A673 (cell line): Measurements from ENCODE around the gene SOBP. TPM values are rescaled to one million over a fixed set of nuclear protein-coding genes. Genes with fewer than 3 reads are reported as not detected.

Experiments
- BruUV-seq: library from RNA; stranded (reverse); fragments of 400-500 nt; replicated peaks from 2 replicates; lab custom pipeline; 2021; lab: Mats Ljungman, UMichigan
- CTCF ChIA-PET: fragments of 300-600 bp; sonication (Branson Sonifier 250); formaldehyde crosslinking; loops from one replicate; lab custom pipeline; 2022; ENCODE audit warnings: antibody characterized with exemption; lab: Charles Lee
- POLR2A ChIA-PET: fragments of 300-600 bp; sonication (Branson Sonifier 250); formaldehyde crosslinking; loops from one replicate; lab custom pipeline; 2022; ENCODE audit warnings: antibody characterized with exemption; ENCODE audit not compliant: low non-redundant PET; lab: Charles Lee
- DNase-seq: peaks from one replicate; pipeline ENCODE4 v3.0.0-alpha.2; 2015; ENCODE audit warnings: low spot score
- H3K27ac ChIP-seq: fragments of 200-600 bp; sonication (generic); 2 replicates; pipeline ENCODE4 v1.5.1; 2016; ENCODE audit warnings: mixed run types, low read depth, mild to moderate bottlenecking, mixed read lengths, antibody characterized with exemption, low read length; ENCODE audit not compliant: poor library complexity, severe bottlenecking
- H3K27me3 ChIP-seq: fragments of 200-600 bp; sonication (generic); replicated peaks from 2 replicates; pipeline ENCODE4 v1.6.1; 2017; ENCODE audit warnings: mixed run types, low read depth, mild to moderate bottlenecking, mixed read lengths, antibody characterized with exemption, low read length; ENCODE audit not compliant: insufficient read depth, poor library complexity
- H3K36me3 ChIP-seq: fragments of 200-600 bp; sonication (generic); 2 replicates; pipeline ENCODE4 v1.6.1; 2016; ENCODE audit warnings: mixed run types, mild to moderate bottlenecking, mixed read lengths, antibody characterized with exemption, low read length; ENCODE audit not compliant: insufficient read depth, poor library complexity, severe bottlenecking
- H3K4me1 ChIP-seq: fragments of 200-600 bp; sonication (generic); 2 replicates; pipeline ENCODE4 v1.6.1; 2017; ENCODE audit warnings: mixed run types, mild to moderate bottlenecking, mixed read lengths, antibody characterized with exemption, low read length; ENCODE audit not compliant: insufficient read depth, poor library complexity, severe bottlenecking
- H3K4me3 ChIP-seq: fragments of 200-600 bp; sonication (generic); 2 replicates; pipeline ENCODE4 v1.5.1; 2016; ENCODE audit warnings: low read depth, mixed run types, mild to moderate bottlenecking, mixed read lengths, low read length; ENCODE audit not compliant: poor library complexity, severe bottlenecking
- H3K9me3 ChIP-seq: fragments of 200-600 bp; sonication (generic); 2 replicates; pipeline ENCODE4 v1.6.1; 2016; ENCODE audit warnings: mixed run types, low read depth, mild to moderate bottlenecking, mixed read lengths, antibody characterized with exemption, low read length; ENCODE audit not compliant: poor library complexity, severe bottlenecking
- CTCF ChIP-seq: fragments of 300-800, 200-600 bp; sonication (generic); conservative IDR thresholded peaks from 2 replicates; pipeline ENCODE4 v1.5.1; 2017; ENCODE audit warnings: low read depth, mild to moderate bottlenecking, antibody characterized with exemption, low read length, moderate library complexity, mixed read lengths
- EZH2 ChIP-seq: fragments of 200-600 bp; sonication (generic); IDR thresholded peaks from 2 replicates; pipeline ENCODE4 v1.6.1; 2017; ENCODE audit warnings: borderline replicate concordance, low read depth, mild to moderate bottlenecking, mixed read lengths, antibody characterized with exemption, low read length; ENCODE audit not compliant: poor library complexity, severe bottlenecking
- intact Hi-C: fragments of 100-400 bp; cut with micrococcal nuclease; formaldehyde crosslinking; loops from one replicate; pipeline ENCODE4 v1.10.0; 2022; ENCODE audit not compliant: unreplicated experiment
- total RNA-seq: library from RNA; stranded (reverse); gene quantifications from 2 replicates; pipeline ENCODE4 v1.2.3, GENCODE V29; 2021

Gene SOBP
- total RNA-seq, 1 experiment from 2014 or later, result 3.3 TPM

DNA sequence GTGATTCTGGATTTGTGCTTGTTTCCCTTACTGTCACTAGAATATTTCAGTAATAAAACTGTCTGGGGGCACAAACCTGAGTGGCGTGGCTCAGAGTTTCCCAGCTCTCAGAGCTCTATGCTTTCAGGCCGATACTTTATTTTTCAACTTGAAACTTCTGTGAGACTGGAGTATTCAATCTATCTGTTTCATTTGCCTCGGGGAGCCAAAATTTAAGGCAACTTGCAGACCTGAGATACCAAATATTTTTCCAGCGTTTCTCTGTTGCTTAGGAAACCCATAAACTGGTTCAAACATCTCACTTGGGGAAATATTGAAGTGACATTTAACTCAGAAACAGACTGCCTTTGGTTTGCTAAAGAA lies 74.7 kb downstream of the SOBP start:
- Histone ChIP-seq H3K4me3 (no peak overlapping the region), H3K27me3 (no peaks in the 10 kb centered on the region), H3K27ac (no peak overlapping the region), H3K36me3 (no peaks in the 10 kb centered on the region), H3K9me3 (no peaks in the 10 kb centered on the region), H3K4me1 (no peaks in the 10 kb centered on the region)
- POLR2A ChIA-PET, result interaction anchor here (0.6 kb wide), 1 partner anchor 143 kb away, joined by 5 read pairs; no protein-coding TSS in a partner anchor
- BruUV-seq, result no TSS peak
- CTCF ChIA-PET, result no interaction called here
- TF ChIP-seq EZH2 (no peak), CTCF (no peak)
- intact Hi-C loops, result no loop called here
- DNase-seq, result no peak

GRCh38 chr6:107565165-107565723 lies 75.3 kb downstream of the SOBP start:
- H3K4me3 ChIP-seq, result no peak overlapping the region
- H3K9me3 ChIP-seq, result no peaks in the 10 kb centered on the region
- H3K36me3 ChIP-seq, result no peaks in the 10 kb centered on the region
- no peak for DNase-seq
- H3K27me3 ChIP-seq, result no peaks in the 10 kb centered on the region
- no peaks in the 10 kb centered on the region for H3K4me1 ChIP-seq
- CTCF ChIA-PET, result no interaction called here
- no TSS peak for BruUV-seq
- intact Hi-C loops, result no loop called here
- TF ChIP-seq CTCF (no peak), EZH2 (no peak)
- no peak overlapping the region for H3K27ac ChIP-seq
- POLR2A ChIA-PET, result no interaction called here

GRCh38 chr6:107567643-107568042 lies 77.7 kb downstream of the SOBP start:
- BruUV-seq, result no TSS peak
- TF ChIP-seq EZH2 (no peak), CTCF (no peak)
- H3K27ac ChIP-seq, result no peak overlapping the region
- POLR2A ChIA-PET, result no interaction called here
- H3K36me3 ChIP-seq, result no peaks in the 10 kb centered on the region
- no peak overlapping the region for H3K4me3 ChIP-seq
- intact Hi-C loops, result no loop called here
- no peaks in the 10 kb centered on the region for H3K4me1 ChIP-seq
- no peaks in the 10 kb centered on the region for H3K27me3 ChIP-seq
- DNase-seq, result no peak
- H3K9me3 ChIP-seq, result no peaks in the 10 kb centered on the region
- CTCF ChIA-PET, result no interaction called here
